ENCODE results near the gene SETD1B. TPM values are rescaled to one million over a fixed set of nuclear protein-coding genes. Genes with fewer than 3 reads are reported as not detected.

Gene SETD1B
- total RNA-seq, 1 experiment from 2014 or later = 40.4 TPM

DNA sequence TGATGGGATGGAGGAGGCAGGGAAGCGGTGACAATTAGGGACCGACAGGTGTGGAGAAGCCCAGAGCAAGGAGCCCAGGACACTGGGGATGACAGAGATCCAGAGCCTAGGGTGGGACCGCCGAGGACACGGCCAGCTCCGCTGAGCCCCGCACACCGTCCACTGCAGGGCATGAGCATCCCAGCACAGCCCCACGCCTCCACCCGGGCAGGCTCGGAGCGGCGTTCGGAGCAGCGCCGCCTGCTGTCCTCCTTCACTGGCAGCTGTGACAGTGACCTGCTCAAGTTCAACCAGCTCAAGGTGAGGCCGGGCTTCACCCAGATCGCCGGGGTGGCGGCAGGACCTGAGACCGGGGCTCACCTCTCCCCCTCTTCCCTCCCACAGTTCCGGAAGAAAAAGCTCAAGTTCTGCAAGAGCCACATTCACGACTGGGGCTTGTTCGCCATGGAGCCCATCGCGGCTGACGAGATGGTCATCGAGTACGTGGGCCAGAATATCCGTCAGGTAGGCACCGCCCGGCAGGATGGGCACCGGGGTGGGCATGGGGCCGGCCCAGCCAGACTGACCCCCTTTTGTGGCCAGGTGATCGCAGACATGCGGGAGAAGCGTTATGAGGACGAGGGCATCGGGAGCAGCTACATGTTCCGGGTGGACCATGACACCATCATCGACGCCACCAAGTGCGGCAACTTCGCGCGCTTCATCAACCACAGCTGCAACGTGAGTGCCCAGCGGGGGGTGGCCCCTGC lies 23.7 kb downstream of the SETD1B start:
- peaks cover 23 to 77% (median 61%) of the 10 kb centered on the region in 3 experiments; a peak in 6 of 7 replicates for H3K36me3 Mint-ChIP-seq (ENCODE audit: insufficient read depth in 1 of 3, low read depth in 3 of 3)
- no peaks in the 10 kb centered on the region for H3K79me2 ChIP-seq (ENCODE audit: insufficient read depth, low read length)
- TF ChIP-seq, protein P1, sequence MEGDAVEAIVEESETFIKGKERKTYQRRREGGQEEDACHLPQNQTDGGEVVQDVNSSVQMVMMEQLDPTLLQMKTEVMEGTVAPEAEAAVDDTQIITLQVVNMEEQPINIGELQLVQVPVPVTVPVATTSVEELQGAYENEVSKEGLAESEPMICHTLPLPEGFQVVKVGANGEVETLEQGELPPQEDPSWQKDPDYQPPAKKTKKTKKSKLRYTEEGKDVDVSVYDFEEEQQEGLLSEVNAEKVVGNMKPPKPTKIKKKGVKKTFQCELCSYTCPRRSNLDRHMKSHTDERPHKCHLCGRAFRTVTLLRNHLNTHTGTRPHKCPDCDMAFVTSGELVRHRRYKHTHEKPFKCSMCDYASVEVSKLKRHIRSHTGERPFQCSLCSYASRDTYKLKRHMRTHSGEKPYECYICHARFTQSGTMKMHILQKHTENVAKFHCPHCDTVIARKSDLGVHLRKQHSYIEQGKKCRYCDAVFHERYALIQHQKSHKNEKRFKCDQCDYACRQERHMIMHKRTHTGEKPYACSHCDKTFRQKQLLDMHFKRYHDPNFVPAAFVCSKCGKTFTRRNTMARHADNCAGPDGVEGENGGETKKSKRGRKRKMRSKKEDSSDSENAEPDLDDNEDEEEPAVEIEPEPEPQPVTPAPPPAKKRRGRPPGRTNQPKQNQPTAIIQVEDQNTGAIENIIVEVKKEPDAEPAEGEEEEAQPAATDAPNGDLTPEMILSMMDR (conservative IDR thresholded peaks at IDR 0.05) = peak; percentile 25; the same call in 1 of the 3 replicates

More for the DNA sequence above, 23.7 kb downstream of the SETD1B start:
- no peak overlapping the region for H3K14ac ChIP-seq (ENCODE audit: insufficient read depth, low read length)
- no peaks in the 10 kb centered on the region for H3K27me3 ChIP-seq (ENCODE audit: insufficient read depth, low read length)
- H2BK120ac ChIP-seq (ENCODE audit: low read depth, low read length, poor library complexity, severe bottlenecking) = no peak overlapping the region
- no peak overlapping the region for H2AFZ ChIP-seq (ENCODE audit: low read length)
- H3K9me3 Mint-ChIP-seq = no peaks in the 10 kb centered on the region; a peak in 1 of 5 replicates
- no peak overlapping the region for H2BK5ac ChIP-seq (ENCODE audit: insufficient read length, low read length)
- WGBS (ENCODE audit: extremely low coverage, insufficient read length, low lambda C conversion rate) = no CpG with 5 or more reads among the region's 48 CpGs
- H3K27ac Mint-ChIP-seq = peak overlapping the region in 1 of 3 experiments; percentile 19; a peak in 1 of 7 replicates
- peak; percentile 61 for DNase-seq
- no peaks in the 10 kb centered on the region for H3K79me1 ChIP-seq (ENCODE audit: insufficient read depth, low read depth, low read length, poor library complexity, severe bottlenecking)
- H3K56ac ChIP-seq (ENCODE audit: insufficient read length, low read depth, low read length) = no peak overlapping the region
- H4K5ac ChIP-seq (ENCODE audit: insufficient read length, low read depth, low read length) = no peak overlapping the region
- H2BK12ac ChIP-seq (ENCODE audit: insufficient read length, low read depth, low read length) = no peak overlapping the region
- no peak overlapping the region for H4K91ac ChIP-seq (ENCODE audit: insufficient read length, low read depth, low read length)
- no peaks in the 10 kb centered on the region for H3K4me1 ChIP-seq (ENCODE audit: insufficient read depth, low read length)
- no peaks in the 10 kb centered on the region for H3K27me3 Mint-ChIP-seq (ENCODE audit: low read depth)
- no peak overlapping the region for H2AK5ac ChIP-seq (ENCODE audit: insufficient read length, low read length)
- H3K9me3 ChIP-seq (ENCODE audit: control insufficient read depth, low read depth, low read length) = no peaks in the 10 kb centered on the region
- no peak overlapping the region for H3K27ac ChIP-seq (ENCODE audit: insufficient read length, low read depth, low read length)
- no peak overlapping the region for H3K4me3 Mint-ChIP-seq
- no peak overlapping the region for H2BK15ac ChIP-seq (ENCODE audit: low read depth, low read length)
- no peak overlapping the region for H3K18ac ChIP-seq (ENCODE audit: insufficient read length, low read depth, low read length)
- no peak overlapping the region for H3T11ph ChIP-seq (ENCODE audit: low read length)
- no peak overlapping the region for H2BK20ac ChIP-seq (ENCODE audit: low read depth, low read length, poor library complexity, severe bottlenecking)
- H4K8ac ChIP-seq (replicated peaks; ENCODE audit: insufficient read length, low read depth, low read length) = no peak overlapping the region
- H3K4me1 Mint-ChIP-seq = peaks cover 0 to 8% of the 10 kb centered on the region in 2 experiments; a peak in 1 of 4 replicates
- H3K23ac ChIP-seq (ENCODE audit: insufficient read length, low read depth, low read length) = no peak overlapping the region
- H3K4me2 ChIP-seq (ENCODE audit: insufficient read depth, insufficient read length, low read length) = no peak overlapping the region
- H3K9ac ChIP-seq (ENCODE audit: extremely low read depth, insufficient read length, low read length) = no peak overlapping the region
- no peaks in the 10 kb centered on the region for H3K23me2 ChIP-seq (ENCODE audit: insufficient read length, low read depth, low read length, poor library complexity, severe bottlenecking)
- no peak overlapping the region for H3K4ac ChIP-seq (ENCODE audit: low read depth, low read length)
- H4K20me1 ChIP-seq (ENCODE audit: control insufficient read depth, insufficient read depth, insufficient read length) = no peaks in the 10 kb centered on the region

All from H9 (cell line).